Prostate gland (tissue), 2 donors: Measurements from ENCODE around the gene GPSM3.

Experiments
- POLR2A ChIP-seq: fragments of 450-650 bp; IDR thresholded peaks from one replicate; pipeline ENCODE4 v1.6.1; 2016; ENCODE audit warnings: antibody characterized with exemption, mild to moderate bottlenecking
- POLR2AphosphoS5 ChIP-seq: sonication (generic); formaldehyde crosslinking; IDR thresholded peaks from one replicate; pipeline ENCODE4 v1.6.1; 2017; ENCODE audit warnings: antibody characterized with exemption
- TF ChIP-seq, protein P1 (sequence below), 4 experiments: fragments of 200-600 bp in 2 of 4; fragments of 450-650 bp in 2 of 4; sonication (generic) in 2 of 4; IDR thresholded peaks; 1 replicate in 3 of 4; 2 replicates in 1 of 4; pipeline ENCODE4 v1.5.1; 2016 to 2019; ENCODE audit warnings: antibody characterized with exemption in 4 of 4, mild to moderate bottlenecking in 2 of 4, moderate library complexity in 2 of 4

GRCh38 chr6:32183483-32184083 is 8.9 kb downstream of the GPSM3 start:
- TF ChIP-seq, protein P1, sequence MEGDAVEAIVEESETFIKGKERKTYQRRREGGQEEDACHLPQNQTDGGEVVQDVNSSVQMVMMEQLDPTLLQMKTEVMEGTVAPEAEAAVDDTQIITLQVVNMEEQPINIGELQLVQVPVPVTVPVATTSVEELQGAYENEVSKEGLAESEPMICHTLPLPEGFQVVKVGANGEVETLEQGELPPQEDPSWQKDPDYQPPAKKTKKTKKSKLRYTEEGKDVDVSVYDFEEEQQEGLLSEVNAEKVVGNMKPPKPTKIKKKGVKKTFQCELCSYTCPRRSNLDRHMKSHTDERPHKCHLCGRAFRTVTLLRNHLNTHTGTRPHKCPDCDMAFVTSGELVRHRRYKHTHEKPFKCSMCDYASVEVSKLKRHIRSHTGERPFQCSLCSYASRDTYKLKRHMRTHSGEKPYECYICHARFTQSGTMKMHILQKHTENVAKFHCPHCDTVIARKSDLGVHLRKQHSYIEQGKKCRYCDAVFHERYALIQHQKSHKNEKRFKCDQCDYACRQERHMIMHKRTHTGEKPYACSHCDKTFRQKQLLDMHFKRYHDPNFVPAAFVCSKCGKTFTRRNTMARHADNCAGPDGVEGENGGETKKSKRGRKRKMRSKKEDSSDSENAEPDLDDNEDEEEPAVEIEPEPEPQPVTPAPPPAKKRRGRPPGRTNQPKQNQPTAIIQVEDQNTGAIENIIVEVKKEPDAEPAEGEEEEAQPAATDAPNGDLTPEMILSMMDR (IDR thresholded peaks at IDR 0.05), result no peak
- no peak for TF ChIP-seq POLR2AphosphoS5
- TF ChIP-seq POLR2A, result no peak
